GM19240 (cell line): ENCODE data around the gene ZDHHC4.

Source experiments
- DNase-seq: peaks from one replicate; pipeline ENCODE4 v3.0.0; 2011; ENCODE audit warnings: low spot score; ENCODE audit not compliant: insufficient read length

ZDHHC4 gene

GRCh38 chr7:6577369-6578113 is at the start of gene ZDHHC4:
ZDHHC4 (plus strand) TSS chr7:6577454; CDS start chr7:6580562, 3,108 bp downstream.
- peak; percentile 99 for DNase-seq

- DNase-seq = no peak
Measured at GRCh38 chr7:6528401-6529130, 48.7 kb upstream of the ZDHHC4 start.

- DNase-seq = no peak
Measured at GRCh38 chr7:6529643-6530042, 47.6 kb upstream of the ZDHHC4 start.

DNA sequence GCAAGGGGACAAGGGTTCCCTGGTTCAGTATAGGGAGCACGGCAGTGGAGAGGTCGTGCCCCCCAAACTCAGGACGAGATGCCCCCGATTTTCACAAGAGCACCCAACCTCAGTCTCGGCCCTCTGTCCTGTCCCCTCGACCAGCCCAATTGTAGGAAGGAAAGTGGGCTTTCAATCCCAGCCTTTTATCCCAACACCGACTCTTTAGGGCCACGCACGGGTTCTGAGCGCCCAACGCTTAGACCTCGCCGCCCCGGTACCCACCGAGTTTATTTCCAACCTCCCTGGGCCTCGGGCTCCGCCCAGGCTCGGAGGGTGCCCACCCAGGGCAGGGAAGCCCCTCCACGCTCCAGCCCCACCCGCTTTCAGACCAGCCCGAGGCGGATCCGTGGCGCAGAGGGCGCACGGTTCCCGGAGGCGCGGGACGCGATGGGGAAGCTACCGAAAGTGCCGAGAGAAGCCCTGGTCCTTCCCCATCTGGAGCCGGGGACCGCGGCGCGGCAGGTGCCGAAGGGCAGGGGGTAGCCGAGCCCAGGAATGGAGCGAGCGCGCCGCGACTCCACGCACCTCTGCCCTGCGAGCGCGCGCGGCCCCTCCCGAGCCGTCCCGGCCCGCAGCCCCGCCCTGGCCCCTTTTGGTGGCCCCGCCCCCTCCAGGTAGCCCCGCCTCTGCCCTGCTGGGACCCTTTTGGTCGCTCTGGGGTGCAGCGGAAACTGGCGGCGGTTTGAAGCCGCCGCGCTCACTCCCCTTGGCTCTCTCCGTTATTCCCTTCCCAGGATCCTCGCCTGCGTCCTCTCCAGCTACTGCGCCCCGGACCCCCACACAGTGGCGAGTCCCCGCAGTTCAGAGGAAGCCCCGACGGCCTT is 46.4 kb upstream of the ZDHHC4 start:
- no peak for DNase-seq

- no peak for DNase-seq
Measured at GRCh38 chr7:6531492-6532279, 45.6 kb upstream of the ZDHHC4 start.

- no peak for DNase-seq
Measured at GRCh38 chr7:6532516-6532915, 44.7 kb upstream of the ZDHHC4 start.

GRCh38 chr7:6533893-6534495 is 43.3 kb upstream of the ZDHHC4 start:
- no peak for DNase-seq

DNA sequence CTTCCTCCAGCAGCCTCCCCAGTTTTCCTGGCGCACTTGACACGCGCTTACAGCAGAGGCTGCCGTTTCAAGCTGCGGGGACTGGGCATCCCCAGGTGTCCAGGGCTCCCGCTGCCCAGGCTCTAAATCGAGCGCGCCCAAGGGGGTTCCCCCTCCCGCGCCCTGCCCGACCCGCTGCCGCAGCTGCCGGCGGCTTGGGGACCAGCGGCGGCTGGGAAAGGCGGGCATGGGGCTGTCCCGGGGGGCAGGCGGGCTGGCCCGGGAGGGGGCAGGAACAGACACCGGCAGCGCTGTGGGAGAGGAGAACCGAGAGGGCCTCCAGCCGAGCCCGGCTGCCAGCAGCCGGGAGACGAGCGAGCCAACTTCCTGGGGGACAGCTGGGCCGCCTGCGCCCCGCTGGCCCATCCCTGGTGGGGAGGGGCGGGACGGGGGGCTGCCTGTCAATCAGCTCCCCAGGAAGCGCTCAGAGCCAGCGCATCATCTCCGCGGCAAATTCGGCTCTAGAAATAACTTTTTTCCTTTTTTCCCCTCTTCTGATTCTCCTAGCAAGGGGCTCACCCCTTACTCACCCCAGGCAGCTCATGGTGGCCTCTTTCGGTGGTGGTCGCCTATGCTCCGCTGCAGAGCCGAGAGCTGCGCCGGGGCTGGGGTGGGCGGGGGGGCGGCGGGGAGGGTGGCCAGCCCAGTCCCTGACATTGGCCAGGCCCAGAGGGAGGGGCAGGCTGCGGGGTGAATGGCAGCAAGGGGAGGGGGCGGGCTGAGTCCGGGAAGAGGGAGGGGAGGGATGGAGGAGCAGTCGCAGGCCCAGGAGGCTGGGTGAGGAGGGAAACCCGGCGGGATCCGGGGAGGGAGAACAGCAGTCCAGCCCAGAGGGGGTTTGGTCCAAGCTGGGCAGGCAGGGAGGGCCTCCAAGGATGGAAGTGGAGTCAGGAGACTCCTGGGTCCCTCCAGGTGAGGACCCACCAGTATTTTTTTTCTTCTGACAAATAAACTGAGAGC is 40.7 kb upstream of the ZDHHC4 start:
- DNase-seq = no peak

DNA sequence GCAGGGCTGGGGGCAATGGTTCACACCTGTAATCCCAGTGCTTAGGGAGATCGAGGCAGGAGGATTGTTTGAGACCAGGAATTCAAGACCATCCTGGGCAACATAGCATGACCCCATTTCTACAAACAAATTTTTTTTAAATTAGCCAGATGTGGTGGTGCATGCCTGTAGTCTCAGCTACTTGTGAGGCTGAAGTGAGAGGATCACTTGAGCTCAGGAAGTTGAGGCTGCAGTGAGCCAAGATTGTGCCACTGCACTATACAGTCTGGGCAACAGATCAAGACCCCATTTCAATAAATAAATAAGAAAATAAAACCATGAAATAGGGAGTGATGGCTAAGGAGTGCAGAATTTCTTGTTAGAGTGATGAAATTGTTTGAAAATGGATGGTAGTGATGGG is 34.9 kb upstream of the ZDHHC4 start:
- DNase-seq = no peak

- no peak for DNase-seq
Measured at GRCh38 chr7:6545398-6546126, 31.7 kb upstream of the ZDHHC4 start.

GRCh38 chr7:6546498-6547251 is 30.6 kb upstream of the ZDHHC4 start:
- no peak for DNase-seq

DNA sequence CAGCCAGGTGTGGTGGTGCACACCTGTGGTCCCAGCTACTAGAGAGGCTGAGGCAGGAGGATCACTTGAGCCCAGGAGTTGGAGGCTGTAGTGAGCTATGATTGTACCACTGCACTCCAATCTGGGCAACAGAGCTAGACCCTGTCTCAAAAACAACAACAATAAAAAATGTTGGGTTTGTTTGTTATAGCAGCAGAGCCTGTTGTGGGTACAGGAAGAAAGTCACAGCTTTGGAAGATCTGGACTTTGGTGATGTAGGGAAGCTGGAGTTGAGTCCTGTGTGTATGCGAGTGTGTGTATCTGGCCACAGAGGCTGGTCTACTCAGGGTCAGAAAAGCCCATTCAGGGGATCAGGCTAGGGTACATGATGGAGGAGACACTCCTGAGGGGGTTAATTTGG is 29.9 kb upstream of the ZDHHC4 start:
- DNase-seq = no peak

DNA sequence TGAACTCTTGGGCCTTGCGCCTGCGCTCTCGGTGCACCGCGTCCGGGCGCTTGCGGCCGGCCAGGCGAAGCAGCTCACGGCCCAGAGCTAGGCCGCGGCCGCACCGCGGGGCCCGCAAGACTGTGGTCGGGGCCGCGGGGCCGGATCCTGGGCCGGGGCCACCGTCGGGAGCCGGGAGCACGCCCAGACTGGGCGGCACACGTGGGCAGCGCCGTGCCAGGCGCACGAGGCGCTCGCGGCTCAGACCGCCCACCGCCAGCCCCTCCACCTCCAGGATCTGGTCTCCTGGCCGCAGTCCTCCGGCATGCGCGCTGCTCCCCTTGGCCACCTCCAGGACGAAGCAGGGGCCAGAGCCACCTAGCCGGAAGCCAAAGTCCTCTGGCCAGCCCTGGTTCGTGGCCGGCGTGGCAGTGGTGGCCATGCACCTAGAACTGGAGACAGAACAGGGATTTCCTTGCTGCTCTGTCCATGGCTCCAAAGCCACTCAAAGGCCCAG is 26.2 kb upstream of the ZDHHC4 start, which contains the start of gene GRID2IP:
TSS of gene GRID2IP (minus strand) at position 446 of the 496 bp plus-strand sequence. CDS start at position 421, 25 bp downstream.
- no peak for DNase-seq

DNA sequence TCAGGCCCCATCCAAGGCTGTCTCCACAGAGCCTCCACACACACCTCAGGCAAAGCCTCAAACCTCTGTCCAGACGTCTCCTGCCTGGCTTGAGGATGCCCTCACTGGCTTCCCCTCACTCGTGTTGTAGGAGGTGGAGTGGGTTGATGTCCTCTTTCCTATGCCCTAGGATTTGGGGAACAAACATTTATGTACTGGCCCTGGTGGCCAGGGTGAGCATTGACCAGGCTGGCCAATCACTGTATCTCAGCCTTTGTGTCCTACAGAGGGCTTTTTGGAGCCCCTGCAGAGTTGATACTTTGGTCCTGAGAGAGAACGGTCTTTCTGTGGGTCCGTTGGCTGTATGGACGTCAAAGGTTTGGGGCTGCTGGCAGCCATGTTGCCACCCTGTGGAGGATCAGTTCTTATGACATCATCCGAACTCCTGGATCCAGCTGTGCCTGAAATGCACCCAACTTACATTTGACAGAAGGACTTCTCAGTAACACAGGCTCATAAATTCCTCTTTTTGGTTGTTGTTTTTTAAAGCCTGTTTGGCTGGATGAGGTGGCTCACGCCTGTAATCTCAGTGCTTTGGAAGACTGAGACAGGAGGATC is 23.7 kb upstream of the ZDHHC4 start:
- no peak for DNase-seq

DNA sequence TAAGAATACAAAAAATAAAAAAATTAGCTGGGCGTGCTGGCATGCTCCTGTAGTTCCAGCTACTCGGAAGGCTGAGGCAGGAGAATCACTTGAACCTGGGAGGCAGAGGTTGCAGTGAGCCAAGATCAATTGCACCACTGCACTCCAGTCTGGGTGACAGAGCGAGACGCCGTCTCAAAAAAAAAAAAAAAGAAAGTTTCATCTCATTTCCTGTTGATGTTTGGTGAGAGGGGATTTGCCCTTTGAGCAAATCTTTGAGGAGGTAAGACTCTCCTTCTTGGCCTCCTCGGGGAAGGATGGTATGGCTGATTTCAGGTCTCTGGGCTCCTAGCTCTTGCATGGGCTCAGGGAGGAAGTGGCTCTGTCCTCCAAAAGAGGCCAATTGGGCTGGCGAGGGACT is 22.4 kb upstream of the ZDHHC4 start:
- DNase-seq = no peak

- DNase-seq = no peak
Measured at GRCh38 chr7:6556196-6556595, 21.1 kb upstream of the ZDHHC4 start.

- DNase-seq = no peak
Measured at GRCh38 chr7:6558837-6559236, 18.4 kb upstream of the ZDHHC4 start.
